HEK293 (cell line): ENCODE results near the gene TPRKB.
"Not testable (repeated sequence)": the region's sequence is repeated elsewhere in the genome, so short reads cannot be mapped to it uniquely, and the experiment has no call there.

ENCODE experiments used
- CTCF ChIA-PET: fragments of 350-600 bp; formaldehyde crosslinking; extraction: SDS; loops from one replicate; lab custom pipeline; 2021; ENCODE audit warnings: antibody characterized with exemption; lab: Yijun Ruan, JAX
- POLR2A ChIA-PET: fragments of 300-600 bp; formaldehyde crosslinking; extraction: SDS; loops from one replicate; lab custom pipeline; 2020; ENCODE audit warnings: antibody characterized with exemption, inconsistent platforms; lab: Yijun Ruan, JAX
- H3K27ac ChIP-seq: fragments of 200-500 bp; sonication (Bioruptor generic); 2 replicates; pipeline ENCODE4 v1.5.1; 2014; ENCODE audit warnings: low read depth, low read length, control low read depth, inconsistent platforms; ENCODE audit errors: extremely low read depth
- H3K36me3 ChIP-seq, 2 experiments: fragments of 200-500 bp in 1 of 2; sonication (Bioruptor generic) in 1 of 2; 1 replicate in 1 of 2; 2 replicates in 1 of 2; pipeline ENCODE4 v1.5.1; 2014 to 2017; ENCODE audit warnings: inconsistent platforms in 2 of 2, low read length in 2 of 2; ENCODE audit not compliant: control insufficient read depth in 2 of 2, insufficient read depth in 1 of 2
- H3K4me1 ChIP-seq: fragments of 200-500 bp; sonication (Bioruptor generic); 2 replicates; pipeline ENCODE4 v1.5.1; 2014; ENCODE audit warnings: mild to moderate bottlenecking, low read length, inconsistent platforms; ENCODE audit not compliant: control insufficient read depth, insufficient read depth
- H3K4me3 ChIP-seq: 2 replicates; pipeline ENCODE4 v1.5.1; 2011; ENCODE audit warnings: low read depth, mild to moderate bottlenecking, control low read depth, low read length, moderate library complexity
- H3K9me3 ChIP-seq: fragments of 200-500 bp; sonication (Bioruptor generic); 2 replicates; pipeline ENCODE4 v1.5.1; 2014; ENCODE audit warnings: low read depth, low read length, inconsistent platforms; ENCODE audit not compliant: control insufficient read depth, insufficient read depth
- ATF2 ChIP-seq: fragments of 450-650 bp; formaldehyde crosslinking; IDR thresholded peaks from 2 replicates; pipeline ENCODE4 v1.5.1; 2016; ENCODE audit warnings: missing biosample characterization, missing genetic modification characterization, low read depth
- EGR2 ChIP-seq: fragments of 450-650 bp; formaldehyde crosslinking; IDR thresholded peaks from 2 replicates; pipeline ENCODE4 v1.5.1; 2016; ENCODE audit warnings: low read depth, missing biosample characterization, missing genetic modification characterization
- KLF8 ChIP-seq: fragments of 450-650 bp; formaldehyde crosslinking; IDR thresholded peaks from 2 replicates; pipeline ENCODE4 v1.5.1; 2016; ENCODE audit warnings: missing biosample characterization, missing genetic modification characterization
- KLF9 ChIP-seq: fragments of 450-650 bp; formaldehyde crosslinking; IDR thresholded peaks from 2 replicates; pipeline ENCODE4 v1.5.1; 2016; ENCODE audit warnings: missing biosample characterization, missing genetic modification characterization, low read depth
- ZNF174 ChIP-seq: fragments of 450-650 bp; formaldehyde crosslinking; IDR thresholded peaks from 2 replicates; pipeline ENCODE4 v1.5.0; 2017; ENCODE audit warnings: missing biosample characterization, mild to moderate bottlenecking, missing genetic modification characterization
- ZNF18 ChIP-seq: fragments of 450-650 bp; formaldehyde crosslinking; IDR thresholded peaks from 2 replicates; pipeline ENCODE4 v1.5.1; 2016; ENCODE audit warnings: missing biosample characterization, missing genetic modification characterization
- ZNF2 ChIP-seq: fragments of 450-650 bp; formaldehyde crosslinking; IDR thresholded peaks from 2 replicates; pipeline ENCODE4 v1.5.1; 2016; ENCODE audit warnings: missing biosample characterization, missing genetic modification characterization
- ZNF211 ChIP-seq: fragments of 450-650 bp; formaldehyde crosslinking; IDR thresholded peaks from 2 replicates; pipeline ENCODE4 v1.5.1; 2016; ENCODE audit warnings: low read depth, missing biosample characterization, missing genetic modification characterization
- ZNF248 ChIP-seq: fragments of 450-650 bp; formaldehyde crosslinking; IDR thresholded peaks from 2 replicates; pipeline ENCODE4 v1.5.1; 2017; ENCODE audit warnings: missing biosample characterization, missing genetic modification characterization
- ZNF561 ChIP-seq: fragments of 450-650 bp; IDR thresholded peaks from 2 replicates; pipeline ENCODE4 v1.5.1; 2018; ENCODE audit warnings: missing biosample characterization, missing genetic modification characterization, borderline replicate concordance
- ZNF610 ChIP-seq: fragments of 450-650 bp; formaldehyde crosslinking; IDR thresholded peaks from 2 replicates; pipeline ENCODE4 v1.5.1; 2016; ENCODE audit warnings: missing biosample characterization, missing genetic modification characterization, borderline replicate concordance
- ZNF624 ChIP-seq: fragments of 450-650 bp; formaldehyde crosslinking; IDR thresholded peaks from 2 replicates; pipeline ENCODE4 v1.5.1; 2017; ENCODE audit warnings: missing biosample characterization, missing genetic modification characterization
- ZNF664 ChIP-seq: fragments of 450-650 bp; formaldehyde crosslinking; IDR thresholded peaks from 2 replicates; pipeline ENCODE4 v1.5.1; 2016; ENCODE audit warnings: missing biosample characterization, missing genetic modification characterization
- ZNF701 ChIP-seq: fragments of 450-650 bp; formaldehyde crosslinking; IDR thresholded peaks from 2 replicates; pipeline ENCODE4 v1.5.1; 2016; ENCODE audit warnings: missing biosample characterization, missing genetic modification characterization
- ZSCAN30 ChIP-seq: fragments of 450-650 bp; IDR thresholded peaks from 2 replicates; pipeline ENCODE4 v1.5.1; 2018; ENCODE audit warnings: missing biosample characterization, mild to moderate bottlenecking, missing genetic modification characterization, moderate library complexity

The TPRKB gene

GRCh38 chr2:73705091-73705490 is 32.1 kb downstream of the TPRKB start (continued):
- TF ChIP-seq ZNF211 = no peak

- ChIA-PET POLR2A (no interaction called here), CTCF (interaction anchor here (0.6 kb wide), 1 partner anchor 587 kb away, joined by 3 read pairs; no protein-coding TSS in a partner anchor)
- Histone ChIP-seq H3K27ac (no peak overlapping the region), H3K36me3 (no peaks in the 10 kb centered on the region), H3K4me3 (no peak overlapping the region), H3K4me1 (no peaks in the 10 kb centered on the region), H3K9me3 (no peaks in the 10 kb centered on the region)
- TF ChIP-seq ZNF624 (tag by site-specific recombination) = no peak
- TF ChIP-seq ZNF561 (tag by site-specific recombination) = no peak
- no peak for TF ChIP-seq KLF8 (tag by site-specific recombination)
- no peak for TF ChIP-seq ZNF174 (tag by site-specific recombination)
- TF ChIP-seq KLF9 (tag by site-specific recombination) = no peak
- no peak for TF ChIP-seq ATF2 (tag by site-specific recombination)
- no peak for TF ChIP-seq ZNF18
- TF ChIP-seq ZNF664 = no peak
- TF ChIP-seq ZSCAN30 (tag by site-specific recombination) = no peak
- TF ChIP-seq ZNF610 (tag by site-specific recombination) = no peak
- TF ChIP-seq ZNF248 = no peak
Observed at GRCh38 chr2:73704285-73704684, 32.9 kb downstream of the TPRKB start.

GRCh38 chr2:73703675-73704074 is 33.5 kb downstream of the TPRKB start:
- no peak overlapping the region for H3K4me3 ChIP-seq
- ChIA-PET CTCF (no interaction called here), POLR2A (no interaction called here)
- TF ChIP-seq EGR2 (tag by site-specific recombination) (no peak), ZNF701 (tag by site-specific recombination) (no peak), ZNF2 (tag by site-specific recombination) (no peak)
- no peaks in the 10 kb centered on the region for H3K4me1 ChIP-seq
- no peaks in the 10 kb centered on the region for H3K36me3 ChIP-seq
- H3K9me3 ChIP-seq = no peaks in the 10 kb centered on the region
- no peak overlapping the region for H3K27ac ChIP-seq

- H3K9me3 ChIP-seq, H3K36me3 ChIP-seq, CTCF ChIA-PET, H3K4me1 ChIP-seq, H3K27ac ChIP-seq, H3K4me3 ChIP-seq, POLR2A ChIA-PET: not testable (repeated sequence)
Observed at GRCh38 chr2:73702852-73703493, 34.2 kb downstream of the TPRKB start.
